Right atrium auricular region (tissue), 2 donors: ENCODE measurements around the gene GPN1. TPM values are rescaled to one million over a fixed set of nuclear protein-coding genes. Genes with fewer than 3 reads are reported as not detected.
"Not testable (repeated sequence)": the region's sequence is repeated elsewhere in the genome, so short reads cannot be mapped to it uniquely, and the experiment has no call there.

Source experiments
- DNase-seq: peaks from one replicate; pipeline ENCODE4 v3.0.0-alpha.2; 2019; ENCODE audit warnings: low spot score
- H3K27ac ChIP-seq, 2 donors: fragments of 200-600 bp; sonication (generic); 1 replicate in 1 of 2; 2 replicates in 1 of 2; pipeline ENCODE4 v1.5.1; 2016 to 2019
- H3K27me3 ChIP-seq, 2 donors: fragments of 200-600 bp; sonication (generic); one replicate each; pipeline versions ENCODE4 v1.5.1 to v1.6.0; 2017 to 2019
- H3K36me3 ChIP-seq: fragments of 200-600 bp; sonication (generic); one replicate; pipeline ENCODE4 v1.5.1; 2016
- H3K4me1 ChIP-seq, 2 donors: fragments of 200-600 bp; sonication (generic); one replicate each; pipeline versions ENCODE4 v1.5.1 to v1.6.0; 2017 to 2019
- H3K4me3 ChIP-seq, 2 donors: fragments of 200-600 bp; sonication (generic); 1 replicate in 1 of 2; 2 replicates in 1 of 2; pipeline ENCODE4 v1.5.1; 2017 to 2019; ENCODE audit warnings: mild to moderate bottlenecking in 1 of 2, moderate library complexity in 1 of 2
- H3K9me3 ChIP-seq, 2 donors: fragments of 200-600 bp; sonication (generic); one replicate each; pipeline ENCODE4 v1.5.1; 2019
- CTCF ChIP-seq, 2 donors: fragments of 200-600 bp; sonication (generic); IDR thresholded peaks; one replicate each; pipeline ENCODE4 v1.5.1; 2019; ENCODE audit warnings: antibody characterized with exemption in 2 of 2
- total RNA-seq, 2 donors: library from RNA; depleted of rRNA; stranded (reverse); fragments of >200 nt; gene quantifications; one replicate each; pipeline ENCODE4 v1.1.0, GENCODE V29; 2016

The GPN1 gene
- total RNA-seq, 2 donors from 2014 or later: 10.8 to 15.7 TPM

- TF ChIP-seq CTCF (IDR thresholded peaks at IDR 0.05): no peak
- no peaks in the 10 kb centered on the region for H3K9me3 ChIP-seq
- peaks cover 0 to 14% of the 10 kb centered on the region in 2 donors for H3K4me1 ChIP-seq
- no peak overlapping the region for H3K27ac ChIP-seq
- no peak overlapping the region for H3K4me3 ChIP-seq
- H3K27me3 ChIP-seq: no peaks in the 10 kb centered on the region
- DNase-seq: no peak
- H3K36me3 ChIP-seq: peaks cover 36% of the 10 kb centered on the region
Measured at GRCh38 chr2:27624943-27625342, 3.9 kb upstream of the GPN1 start.

GRCh38 chr2:27626323-27626722 is 2.5 kb upstream of the GPN1 start:
- not testable (repeated sequence) for H3K27me3 ChIP-seq, H3K9me3 ChIP-seq, H3K4me3 ChIP-seq, DNase-seq
- Histone ChIP-seq H3K4me1 (peaks cover 0 to 16% of the 10 kb centered on the region in 2 donors), H3K27ac (peak overlapping the region in 1 of 2 donors; percentile 32), H3K36me3 (peaks cover 24% of the 10 kb centered on the region)

GRCh38 chr2:27626921-27627320 is 1.9 kb upstream of the GPN1 start:
- H3K4me3 ChIP-seq, DNase-seq, H3K27me3 ChIP-seq, H3K9me3 ChIP-seq: not testable (repeated sequence)
- H3K27ac ChIP-seq: peak overlapping the region in 1 of 2 donors; percentile 32
- peaks cover 18% of the 10 kb centered on the region for H3K36me3 ChIP-seq
- H3K4me1 ChIP-seq: peaks cover 0 to 16% of the 10 kb centered on the region in 2 donors

- Histone ChIP-seq H3K27ac (peak overlapping the region; percentile 72 to 85), H3K27me3 (no peaks in the 10 kb centered on the region)
- DNase-seq: no peak
Measured at GRCh38 chr2:27627963-27628766, 685 bp upstream of the GPN1 start.

GRCh38 chr2:27630257-27630656 is 1.4 kb downstream of the GPN1 start:
- H3K4me3 ChIP-seq, H3K27me3 ChIP-seq, H3K27ac ChIP-seq, DNase-seq, H3K9me3 ChIP-seq: not testable (repeated sequence)
- H3K36me3 ChIP-seq: peaks cover 17% of the 10 kb centered on the region
- H3K4me1 ChIP-seq: peaks cover 0 to 16% of the 10 kb centered on the region in 2 donors

More at GRCh38 chr2:27627963-27628766, 685 bp upstream of the GPN1 start:
- peaks cover 0 to 16% of the 10 kb centered on the region in 2 donors for H3K4me1 ChIP-seq
- peaks cover 6% of the 10 kb centered on the region for H3K36me3 ChIP-seq
- no peak for TF ChIP-seq CTCF (IDR thresholded peaks at IDR 0.05)
- H3K4me3 ChIP-seq: peak overlapping the region; percentile 69 to 78
- H3K9me3 ChIP-seq: no peaks in the 10 kb centered on the region

- no peak for DNase-seq
- H3K9me3 ChIP-seq: no peaks in the 10 kb centered on the region
- peaks cover 51% of the 10 kb centered on the region for H3K36me3 ChIP-seq
- no peak overlapping the region for H3K4me3 ChIP-seq
- H3K27ac ChIP-seq: no peak overlapping the region
- no peaks in the 10 kb centered on the region for H3K27me3 ChIP-seq
- no peak for TF ChIP-seq CTCF (IDR thresholded peaks at IDR 0.05)
- H3K4me1 ChIP-seq: peaks cover 0 to 7% of the 10 kb centered on the region in 2 donors
Measured at GRCh38 chr2:27634291-27634690, 5.4 kb downstream of the GPN1 start.

GRCh38 chr2:27636766-27637165 is 7.9 kb downstream of the GPN1 start:
- TF ChIP-seq CTCF (IDR thresholded peaks at IDR 0.05): no peak
- no peaks in the 10 kb centered on the region for H3K9me3 ChIP-seq
- H3K36me3 ChIP-seq: peaks cover 74% of the 10 kb centered on the region

More at GRCh38 chr2:27636766-27637165, 7.9 kb downstream of the GPN1 start:
- H3K4me1 ChIP-seq: no peaks in the 10 kb centered on the region
- DNase-seq: no peak
- no peaks in the 10 kb centered on the region for H3K27me3 ChIP-seq
- H3K4me3 ChIP-seq: no peak overlapping the region
- H3K27ac ChIP-seq: no peak overlapping the region
